SK-MEL-5 (cell line): ENCODE data around the gene BOLA2. TPM values are rescaled to one million over a fixed set of nuclear protein-coding genes. Genes with fewer than 3 reads are reported as not detected.

Source experiments
- small RNA-seq, 2 experiments: library from RNA; depleted of rRNA; stranded (forward); fragments of <200 nt; gene quantifications; one replicate each; pipeline ENCODE3, GENCODE V24; 2014
- total RNA-seq: library from RNA; depleted of rRNA; stranded (reverse); fragments of >200 nt; shearing (Covaris generic); gene quantifications from 2 replicates; pipeline ENCODE4 v1.2.3, GENCODE V29; 2014; rRNA removed

Gene BOLA2
- total RNA-seq, 1 experiment from 2014 or later, result 41.2 TPM

Small RNA genes within 50 kb of the gene (small RNA-seq; reads per million reads assigned to genes)
- 0 reads per million in 2 experiments for gene AC133555.2

Other genes starting within 250 kb of the BOLA2 start
- 0.11 TPM in 1 of 2 replicates, not detected in the other for gene NPIPB11, start 47.6 kb downstream of the BOLA2 start, total RNA-seq
- gene SLX1B, start 182 bp upstream of the BOLA2 start, total RNA-seq, result 0.71 and 1.8 TPM in 2 replicates
- 0.69 and 0.80 TPM in 2 replicates for gene SULT1A4, start 5.6 kb upstream of the BOLA2 start, total RNA-seq
- gene NPIPB12, start 52.1 kb upstream of the BOLA2 start, total RNA-seq, result 4.5 and 15.1 TPM in 2 replicates
- gene SPN, start 208.9 kb upstream of the BOLA2 start, total RNA-seq, result not detected in 2 replicates
- gene QPRT, start 224.8 kb upstream of the BOLA2 start, total RNA-seq, result 41.1 and 46.0 TPM in 2 replicates